D721Med (cell line): ENCODE data around the gene HS3ST1.
A peak's percentile ranks its signal among the peaks of the same experiment; 100 is the strongest.

ENCODE experiments used
- DNase-seq: peaks from one replicate; pipeline ENCODE4 v3.0.0; 2011; ENCODE audit warnings: low spot score; ENCODE audit not compliant: insufficient read length
- FAIRE-seq: peaks from 2 replicates; lab custom pipeline; 2011; peaks lifted over from hg19 to GRCh38; lab: Jason Lieb, UNC
- TF ChIP-seq, protein P1 (sequence below): IDR thresholded peaks from 2 replicates; pipeline ENCODE4 v1.5.1; 2012; ENCODE audit warnings: mild to moderate bottlenecking, control low read depth; ENCODE audit not compliant: insufficient read depth; ENCODE audit errors: missing control alignments

Gene HS3ST1

DNA sequence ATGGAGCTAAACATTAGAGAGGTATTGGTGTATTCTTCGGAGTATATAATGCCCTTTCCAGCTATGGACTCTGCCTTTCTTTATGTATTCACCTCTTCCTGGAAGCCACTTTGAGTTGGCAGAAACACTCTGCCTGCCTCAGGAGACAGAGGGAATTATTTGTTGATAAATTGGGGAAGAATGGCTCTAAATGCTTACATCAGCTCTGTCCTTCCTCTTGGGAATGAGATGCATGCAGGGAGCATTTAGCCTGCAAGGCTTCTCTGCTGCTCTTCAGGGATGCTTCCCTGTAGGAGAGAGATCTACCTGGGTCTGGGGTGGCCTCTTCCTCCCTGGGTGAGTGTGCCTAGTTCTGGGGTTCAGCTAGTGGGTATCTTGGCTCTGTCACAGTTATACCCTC, 6.9 kb upstream of the HS3ST1 start:
- TF ChIP-seq, protein P1, sequence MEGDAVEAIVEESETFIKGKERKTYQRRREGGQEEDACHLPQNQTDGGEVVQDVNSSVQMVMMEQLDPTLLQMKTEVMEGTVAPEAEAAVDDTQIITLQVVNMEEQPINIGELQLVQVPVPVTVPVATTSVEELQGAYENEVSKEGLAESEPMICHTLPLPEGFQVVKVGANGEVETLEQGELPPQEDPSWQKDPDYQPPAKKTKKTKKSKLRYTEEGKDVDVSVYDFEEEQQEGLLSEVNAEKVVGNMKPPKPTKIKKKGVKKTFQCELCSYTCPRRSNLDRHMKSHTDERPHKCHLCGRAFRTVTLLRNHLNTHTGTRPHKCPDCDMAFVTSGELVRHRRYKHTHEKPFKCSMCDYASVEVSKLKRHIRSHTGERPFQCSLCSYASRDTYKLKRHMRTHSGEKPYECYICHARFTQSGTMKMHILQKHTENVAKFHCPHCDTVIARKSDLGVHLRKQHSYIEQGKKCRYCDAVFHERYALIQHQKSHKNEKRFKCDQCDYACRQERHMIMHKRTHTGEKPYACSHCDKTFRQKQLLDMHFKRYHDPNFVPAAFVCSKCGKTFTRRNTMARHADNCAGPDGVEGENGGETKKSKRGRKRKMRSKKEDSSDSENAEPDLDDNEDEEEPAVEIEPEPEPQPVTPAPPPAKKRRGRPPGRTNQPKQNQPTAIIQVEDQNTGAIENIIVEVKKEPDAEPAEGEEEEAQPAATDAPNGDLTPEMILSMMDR, result no peak
- FAIRE-seq (no peak), DNase-seq (no peak)

DNA sequence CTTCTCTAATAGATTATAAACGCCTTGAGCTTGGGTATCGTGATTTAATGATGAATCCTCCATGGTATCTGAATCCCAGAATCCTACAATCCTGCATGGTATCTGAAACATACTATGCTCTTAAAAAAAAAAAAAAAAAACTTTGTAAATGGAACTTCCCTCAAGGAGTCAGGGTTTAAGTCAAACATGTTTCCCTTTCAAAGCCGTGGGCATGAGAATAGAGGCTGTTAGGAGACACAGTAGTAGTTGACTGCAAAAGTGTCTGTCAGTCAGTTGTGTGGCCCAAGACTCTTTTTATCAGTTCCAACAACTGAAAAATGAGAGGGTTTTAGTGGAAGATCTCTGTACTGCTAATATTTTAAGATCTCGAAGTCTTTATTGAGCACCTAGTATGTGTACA, 2.4 kb upstream of the HS3ST1 start:
- no peak for DNase-seq
- TF ChIP-seq, protein P1, result no peak
- FAIRE-seq, result no peak

DNA sequence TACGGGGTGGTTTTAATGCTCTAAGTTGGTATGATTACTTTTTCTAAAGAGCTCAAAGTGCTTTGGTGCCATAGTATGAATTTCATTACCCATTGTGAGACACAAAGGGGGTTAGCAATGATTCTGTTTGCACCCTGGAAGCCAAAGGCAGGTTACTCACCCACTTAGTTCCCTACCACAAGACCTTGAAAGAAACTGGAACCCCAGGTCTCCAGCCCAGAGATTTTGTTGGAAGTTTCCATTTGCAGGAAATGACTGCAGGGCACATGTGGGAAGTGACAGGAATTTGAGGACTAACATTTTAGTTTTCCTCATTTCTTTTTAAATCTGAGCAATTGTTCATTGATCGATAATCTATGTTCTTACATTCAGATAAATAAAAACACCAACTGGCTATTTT, 1.8 kb upstream of the HS3ST1 start:
- DNase-seq (no peak), FAIRE-seq (no peak)
- TF ChIP-seq, protein P1, result no peak

DNA sequence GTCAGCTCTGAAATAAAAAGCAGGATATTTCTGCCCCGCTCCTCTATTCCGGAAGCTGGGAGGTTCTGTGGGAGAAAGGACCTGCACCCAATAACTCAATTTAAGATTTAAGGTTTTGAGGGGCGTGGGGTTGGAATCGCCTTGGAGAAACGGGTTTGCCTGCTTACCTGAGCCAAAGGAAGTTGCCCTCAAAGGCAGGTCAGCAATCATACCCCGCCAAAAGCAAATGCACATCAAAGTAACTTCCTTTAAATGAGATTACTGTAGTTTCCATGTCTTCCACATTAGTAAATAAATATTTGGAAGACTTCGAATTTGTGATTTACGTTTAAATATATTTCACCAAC, 978 bp upstream of the HS3ST1 start:
- TF ChIP-seq, protein P1, result no peak
- no peak for DNase-seq
- FAIRE-seq, result no peak

DNA sequence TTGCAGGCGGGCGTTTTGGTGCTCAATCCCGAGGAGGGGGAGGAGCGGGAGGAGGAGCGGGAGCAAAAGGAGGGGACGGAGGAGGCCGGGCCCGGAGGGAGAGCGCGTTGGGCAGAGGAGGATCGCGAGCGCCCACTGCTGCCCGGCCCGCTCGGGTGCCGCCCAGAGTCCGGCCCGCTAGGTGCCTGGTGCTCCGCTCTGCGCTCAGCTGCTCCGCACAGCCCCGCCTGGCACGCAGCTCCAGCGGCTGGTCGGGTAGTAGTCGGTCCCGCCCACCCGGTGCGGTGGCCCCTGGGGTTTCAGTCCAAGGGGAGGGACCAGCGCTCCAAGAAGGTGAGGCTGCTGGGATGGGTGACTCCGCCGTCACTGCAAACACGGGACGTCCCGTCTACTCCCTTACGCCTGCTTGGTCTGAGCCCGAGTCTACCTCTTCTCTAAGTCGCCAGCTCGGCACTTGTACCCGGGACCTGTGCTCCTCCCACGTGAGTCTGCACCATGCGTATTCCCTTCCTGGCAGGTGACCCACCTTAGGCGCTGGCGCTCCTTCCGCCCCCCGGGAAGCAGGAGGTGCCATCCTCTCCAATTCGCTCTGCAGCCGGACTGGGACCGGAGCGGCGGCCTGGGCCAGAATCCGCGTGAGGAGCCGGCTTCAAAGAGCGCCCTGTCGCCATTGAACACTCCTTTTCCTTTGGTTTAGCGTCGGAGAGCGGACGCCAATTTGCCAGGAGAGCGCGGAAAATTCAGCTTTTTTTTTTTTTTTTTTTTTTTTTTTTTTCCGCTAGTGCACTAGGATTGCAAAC, 405 bp upstream of the HS3ST1 start:
- TF ChIP-seq, protein P1, result peak; percentile 8
- DNase-seq (peak; percentile 32), FAIRE-seq (no peak)

DNA sequence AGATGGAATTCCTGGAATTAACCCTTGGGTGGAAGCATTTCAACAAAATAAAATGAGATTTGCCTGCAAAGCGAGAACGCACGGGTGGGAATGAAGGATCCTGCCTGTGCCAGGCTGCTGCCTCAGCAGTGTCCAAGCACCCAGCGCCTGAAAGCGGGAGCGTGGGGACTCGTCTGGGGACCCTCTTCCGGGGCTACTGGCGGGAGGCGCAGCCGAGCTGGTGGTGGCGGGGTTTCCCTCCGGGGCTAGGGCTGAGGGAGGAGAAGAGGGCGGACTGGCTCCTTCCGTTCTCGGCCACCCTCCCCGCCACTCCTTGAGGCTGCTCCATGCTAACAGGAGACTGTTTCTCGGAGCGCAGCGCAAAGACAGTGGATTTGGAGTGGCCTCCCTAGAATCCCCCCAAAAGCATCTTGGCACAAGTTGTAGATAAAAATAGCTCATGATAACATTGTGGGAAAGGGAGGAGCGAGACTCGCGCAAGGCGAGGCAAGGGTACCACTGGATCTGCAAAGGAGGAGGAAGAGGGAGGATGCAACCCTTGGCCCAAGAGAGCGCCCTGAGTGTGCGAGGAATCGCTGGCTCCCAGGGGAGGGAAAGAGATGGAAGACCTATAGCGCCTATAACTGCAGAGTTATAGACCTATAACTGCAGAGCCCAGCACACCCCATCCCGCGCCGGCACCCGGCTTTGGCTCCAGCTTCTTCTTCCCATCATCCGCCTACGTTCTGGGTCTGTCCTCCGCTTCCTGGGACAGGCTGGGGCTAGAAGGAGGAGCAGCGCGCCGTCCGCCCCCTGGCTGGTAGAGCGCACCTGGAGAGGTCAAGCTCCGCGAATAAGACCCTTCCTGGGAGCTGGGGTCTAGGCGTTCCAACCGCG, 1.3 kb downstream of the HS3ST1 start:
- TF ChIP-seq, protein P1, result no peak
- FAIRE-seq (no peak), DNase-seq (no peak)

DNA sequence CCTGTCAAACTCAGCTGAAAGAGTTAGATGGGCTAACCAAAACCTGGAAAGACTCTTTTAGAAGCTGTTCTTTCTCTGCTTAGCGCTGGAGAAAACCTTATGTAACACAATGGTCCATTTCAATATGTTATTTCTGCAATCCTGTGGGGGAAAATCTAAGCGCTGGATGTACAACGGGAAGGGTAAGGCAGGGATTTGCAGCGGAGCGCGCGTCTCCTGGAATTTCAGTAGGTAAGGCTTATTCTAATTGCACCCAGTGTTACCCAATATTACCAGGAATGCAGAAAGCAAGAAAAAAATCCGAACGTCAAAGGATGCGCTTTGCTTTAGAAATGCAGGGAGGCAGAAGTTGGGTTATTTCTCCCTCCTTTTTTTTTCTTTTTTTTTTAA, 2.0 kb downstream of the HS3ST1 start:
- TF ChIP-seq, protein P1, result no peak
- no peak for FAIRE-seq
- no peak for DNase-seq
